Inferior parietal cortex (tissue), 1 donor: Measurements from ENCODE around the gene MTX1.
"Not testable (repeated sequence)": the region's sequence is repeated elsewhere in the genome, so short reads cannot be mapped to it uniquely, and the experiment has no call there.

Experiments
- DNase-seq: peaks from one replicate; pipeline ENCODE4 v3.0.0-alpha.2; 2016; ENCODE audit errors: extremely low spot score

Gene MTX1

DNA sequence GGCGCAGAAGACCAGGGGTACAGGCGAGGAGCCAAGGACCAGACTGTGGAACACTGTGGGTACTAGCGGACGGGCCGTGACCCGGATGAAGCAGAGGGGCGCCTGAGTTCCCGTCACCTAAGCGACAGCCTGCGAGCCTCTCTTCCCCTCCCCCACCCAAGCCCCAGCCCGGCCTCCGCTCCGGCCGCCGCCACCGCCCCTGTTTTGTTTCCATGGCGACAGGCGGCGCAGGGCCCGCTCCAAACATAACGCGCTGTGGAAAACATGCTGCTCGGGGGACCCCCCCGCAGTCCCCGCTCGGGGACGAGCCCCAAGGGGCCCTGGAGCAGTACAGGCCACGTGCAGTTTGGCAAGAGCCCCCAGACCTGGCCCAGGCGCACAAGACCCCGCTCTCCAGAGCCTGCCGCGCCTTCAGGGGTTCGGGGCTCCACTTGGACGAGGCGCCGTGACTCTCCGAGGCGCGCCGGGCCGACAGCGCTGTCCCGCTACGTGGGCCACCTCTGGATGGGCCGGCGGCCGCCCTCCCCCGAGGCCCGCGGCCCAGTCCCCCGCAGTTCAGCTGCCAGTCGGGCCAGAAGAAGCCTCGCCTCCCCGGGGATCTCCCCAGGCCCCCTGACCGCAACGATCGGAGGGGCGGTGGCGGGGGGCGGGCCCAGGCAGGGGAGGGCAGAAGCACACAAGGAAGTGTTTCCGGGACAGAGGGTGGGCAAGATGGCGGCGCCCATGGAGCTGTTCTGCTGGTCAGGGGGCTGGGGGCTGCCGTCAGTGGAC, at the start of gene MTX1:
TSS of gene MTX1 (plus strand) at position 155 of the 771 bp plus-strand sequence. CDS start at position 265, 110 bp downstream.
- peak; percentile 81 for DNase-seq

DNA sequence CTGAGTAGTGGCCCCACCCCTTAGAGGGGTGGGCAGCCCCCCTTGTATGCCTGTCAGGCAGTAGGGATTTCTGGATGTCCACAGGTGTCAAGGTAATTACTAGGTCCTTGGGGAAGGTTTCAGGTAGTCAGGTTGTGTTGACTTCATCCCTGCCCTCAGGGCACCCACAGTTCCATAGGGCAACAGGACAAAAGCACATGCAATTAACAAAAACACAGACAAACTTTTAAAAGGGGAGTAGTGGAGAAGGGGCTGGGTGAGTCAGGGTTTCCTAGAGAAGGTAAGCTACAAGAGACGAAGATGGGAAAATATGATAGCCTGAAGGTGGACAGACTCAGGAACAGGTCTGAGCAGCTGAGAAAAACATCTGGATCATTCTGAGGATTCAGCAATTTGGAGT, 49.5 kb upstream of the MTX1 start:
- DNase-seq = no peak

DNA sequence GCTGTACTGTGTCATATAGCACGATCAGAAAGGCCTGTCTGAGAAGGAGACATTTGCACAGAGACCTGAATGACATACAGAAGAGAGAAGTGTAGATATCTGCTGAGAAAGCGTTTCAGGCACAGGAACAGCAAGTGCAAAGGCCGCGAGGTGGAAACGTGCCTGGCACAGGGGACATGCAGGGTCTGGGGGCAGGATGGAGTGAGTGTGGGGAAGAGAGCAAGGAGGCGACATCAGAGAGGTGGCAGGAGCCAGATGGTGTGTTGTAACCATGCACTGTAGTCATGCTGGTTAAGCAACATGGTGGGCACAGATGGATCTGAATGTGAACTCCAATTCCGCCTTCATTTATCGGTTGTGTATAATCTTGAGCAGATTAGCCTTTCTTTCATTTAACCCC, 48.4 kb upstream of the MTX1 start:
- DNase-seq = no peak

- not testable (repeated sequence) for DNase-seq
Observed at GRCh38 chr1:155162631-155163030, 45.9 kb upstream of the MTX1 start.

DNA sequence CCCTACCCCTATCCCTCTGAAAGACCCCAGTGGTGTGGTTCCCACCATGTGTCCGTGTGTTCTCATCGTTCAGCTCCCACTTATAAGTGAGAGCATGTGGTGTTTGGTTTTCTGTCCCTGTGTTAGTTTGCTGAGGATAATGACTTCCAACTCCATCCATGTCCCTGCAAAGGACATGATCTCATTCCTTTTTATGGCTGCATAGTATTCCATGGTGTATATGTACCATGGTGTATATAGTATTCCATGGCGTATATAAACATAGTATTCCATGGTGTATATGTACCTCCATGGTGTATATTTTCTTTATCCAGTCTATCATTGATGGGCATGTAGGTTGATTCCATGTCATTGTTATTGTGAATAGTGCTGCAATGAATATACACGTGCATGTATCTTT, 44.7 kb upstream of the MTX1 start:
- not testable (repeated sequence) for DNase-seq

DNA sequence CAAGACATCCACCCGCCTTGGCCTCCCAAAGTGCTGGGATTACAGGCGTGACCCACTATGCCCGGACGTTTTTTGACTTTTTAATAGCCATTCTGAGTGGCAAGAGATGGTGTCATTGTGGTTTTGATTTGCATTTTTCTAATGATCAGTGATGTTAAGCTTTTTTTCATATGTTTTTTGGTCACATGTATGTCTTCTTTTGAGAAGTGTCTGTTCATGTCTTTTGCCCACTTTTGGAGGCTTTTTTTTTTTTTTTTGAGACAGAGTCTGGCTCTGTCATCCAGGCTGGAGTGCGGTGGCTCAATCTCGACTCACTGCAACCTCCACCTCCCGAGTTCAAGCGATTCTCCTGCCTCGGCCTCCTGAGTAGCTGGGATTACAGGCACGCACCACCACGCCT, 43.9 kb upstream of the MTX1 start:
- not testable (repeated sequence) for DNase-seq

DNA sequence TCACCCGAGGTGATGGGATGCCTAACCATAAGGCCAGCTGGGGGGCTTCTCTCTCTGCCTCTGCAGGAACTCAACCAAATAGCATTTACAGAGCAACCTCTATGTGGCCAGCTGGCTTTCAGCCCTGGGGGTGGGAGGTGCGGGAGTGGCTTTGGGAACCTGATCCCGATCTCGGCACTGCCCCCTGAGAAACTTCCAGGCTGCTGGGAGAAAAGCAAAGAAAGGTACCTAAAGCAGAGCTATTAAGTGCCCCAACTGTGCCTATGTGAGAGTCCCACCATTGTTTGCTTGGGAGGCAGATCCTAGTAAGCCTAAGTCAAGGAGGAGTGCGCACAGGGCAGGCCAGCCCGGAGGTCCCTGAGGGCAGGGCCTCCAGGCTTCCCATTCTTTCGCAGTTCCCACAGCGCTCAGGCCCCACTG, 42.4 kb upstream of the MTX1 start:
- DNase-seq = no peak

DNA sequence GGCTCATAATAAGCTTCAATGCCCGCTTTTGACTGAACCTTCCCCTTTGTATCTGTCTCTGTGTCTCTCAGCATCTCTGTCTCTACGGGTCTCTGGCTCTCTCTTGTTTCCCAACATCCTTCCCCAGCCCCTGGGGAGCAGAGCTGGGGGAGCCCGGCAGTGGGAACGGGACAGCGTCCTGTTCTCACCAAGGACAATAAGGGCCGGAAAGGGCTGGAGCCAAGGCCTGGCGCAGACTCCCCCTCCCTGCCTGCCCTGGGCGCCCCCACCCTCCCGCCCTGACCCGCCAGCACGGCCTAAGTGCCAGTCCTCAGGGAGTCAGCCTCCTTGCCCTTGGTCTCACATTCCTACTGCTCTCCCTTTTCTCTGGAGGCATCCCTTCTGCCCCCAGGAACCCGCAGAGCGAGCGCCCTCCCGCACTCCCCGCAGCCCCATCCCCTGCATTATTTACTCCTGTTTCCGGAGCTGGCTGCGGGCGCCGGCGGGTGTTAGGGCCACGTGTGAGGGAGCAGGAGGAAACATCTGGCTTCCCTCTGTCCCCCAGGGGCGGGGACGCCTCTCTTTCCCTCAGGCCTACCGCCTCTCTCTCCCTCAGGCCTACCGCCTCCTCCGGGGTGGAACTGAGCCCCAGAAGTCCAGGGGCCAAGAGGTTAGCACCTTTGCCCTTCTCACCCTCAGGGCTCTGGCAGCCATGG, 41.9 kb upstream of the MTX1 start:
- peak; percentile 5 for DNase-seq

- DNase-seq = peak; percentile 95
Observed at GRCh38 chr1:155167166-155168104, 41.1 kb upstream of the MTX1 start.

DNA sequence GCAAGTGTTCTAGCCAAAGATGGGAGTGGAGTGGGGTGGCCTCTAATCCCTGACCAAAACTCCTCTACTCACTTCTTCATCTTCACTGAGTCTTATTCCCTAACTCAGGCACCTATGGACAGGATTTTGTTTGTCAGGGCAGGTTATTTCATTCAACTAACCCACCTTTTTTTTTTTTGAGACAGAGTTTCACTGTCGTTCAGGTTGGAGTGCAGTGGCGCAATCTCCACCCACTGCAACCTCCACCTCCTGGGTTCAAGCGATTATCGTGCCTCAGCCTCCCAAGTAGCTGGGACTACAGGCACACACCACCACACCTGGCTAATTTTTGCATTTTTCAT, 40.4 kb upstream of the MTX1 start:
- DNase-seq = not testable (repeated sequence)

- DNase-seq = no peak
Observed at GRCh38 chr1:155168456-155169210, 39.9 kb upstream of the MTX1 start.

DNA sequence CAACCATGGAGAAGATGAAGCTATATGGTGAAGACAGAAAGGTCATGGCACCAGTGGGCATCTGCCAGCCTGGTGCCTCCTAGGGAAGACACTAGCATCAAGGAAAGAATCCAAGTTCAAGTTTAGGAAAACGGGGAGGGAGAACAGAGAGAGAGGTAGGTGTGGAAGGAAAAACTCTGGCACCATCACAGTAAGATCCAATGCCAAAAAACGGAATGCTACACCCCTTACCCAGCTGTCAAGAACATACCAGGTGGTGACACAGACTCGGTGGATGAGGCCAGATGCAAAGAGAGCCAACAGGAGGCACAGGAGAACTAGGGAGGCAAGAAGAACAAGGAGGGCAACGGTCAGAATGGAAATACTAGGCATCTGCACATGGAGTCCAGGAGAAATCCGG, 39.0 kb upstream of the MTX1 start:
- DNase-seq = no peak

DNA sequence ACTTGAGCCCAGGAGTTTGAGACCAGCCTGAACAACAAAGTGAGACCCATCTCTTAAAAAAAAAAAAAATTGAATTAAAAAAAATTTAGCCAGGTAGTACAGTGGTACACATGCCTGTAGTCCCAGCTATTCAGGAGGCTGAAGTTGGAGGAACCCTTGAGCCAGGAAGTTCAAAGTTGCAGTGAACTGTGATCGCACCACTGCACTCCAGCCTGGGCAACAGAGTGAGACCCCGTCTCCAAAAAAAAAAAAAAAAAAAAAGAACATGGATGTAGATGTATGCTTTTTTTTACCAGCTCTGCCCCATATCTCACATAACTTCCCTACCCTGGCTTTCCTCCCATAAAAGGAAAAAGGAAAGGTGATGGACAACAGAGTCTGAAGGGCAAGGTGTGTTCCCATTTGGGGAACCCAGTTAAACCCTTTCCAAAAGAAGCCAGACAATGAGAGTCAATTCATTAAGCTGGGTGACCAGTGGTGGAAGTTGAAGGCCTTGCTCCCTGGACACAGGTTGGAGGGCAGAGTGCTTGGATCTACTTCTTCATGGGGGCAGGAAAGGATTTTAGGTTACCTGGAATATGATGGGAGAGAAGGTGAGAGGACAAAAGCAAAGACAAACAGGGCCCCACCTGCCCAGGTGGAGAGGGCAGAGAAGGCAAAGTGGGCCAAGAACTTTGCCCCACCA, 38.3 kb upstream of the MTX1 start:
- no peak for DNase-seq

- DNase-seq = no peak
Observed at GRCh38 chr1:155170806-155171205, 37.7 kb upstream of the MTX1 start.

DNA sequence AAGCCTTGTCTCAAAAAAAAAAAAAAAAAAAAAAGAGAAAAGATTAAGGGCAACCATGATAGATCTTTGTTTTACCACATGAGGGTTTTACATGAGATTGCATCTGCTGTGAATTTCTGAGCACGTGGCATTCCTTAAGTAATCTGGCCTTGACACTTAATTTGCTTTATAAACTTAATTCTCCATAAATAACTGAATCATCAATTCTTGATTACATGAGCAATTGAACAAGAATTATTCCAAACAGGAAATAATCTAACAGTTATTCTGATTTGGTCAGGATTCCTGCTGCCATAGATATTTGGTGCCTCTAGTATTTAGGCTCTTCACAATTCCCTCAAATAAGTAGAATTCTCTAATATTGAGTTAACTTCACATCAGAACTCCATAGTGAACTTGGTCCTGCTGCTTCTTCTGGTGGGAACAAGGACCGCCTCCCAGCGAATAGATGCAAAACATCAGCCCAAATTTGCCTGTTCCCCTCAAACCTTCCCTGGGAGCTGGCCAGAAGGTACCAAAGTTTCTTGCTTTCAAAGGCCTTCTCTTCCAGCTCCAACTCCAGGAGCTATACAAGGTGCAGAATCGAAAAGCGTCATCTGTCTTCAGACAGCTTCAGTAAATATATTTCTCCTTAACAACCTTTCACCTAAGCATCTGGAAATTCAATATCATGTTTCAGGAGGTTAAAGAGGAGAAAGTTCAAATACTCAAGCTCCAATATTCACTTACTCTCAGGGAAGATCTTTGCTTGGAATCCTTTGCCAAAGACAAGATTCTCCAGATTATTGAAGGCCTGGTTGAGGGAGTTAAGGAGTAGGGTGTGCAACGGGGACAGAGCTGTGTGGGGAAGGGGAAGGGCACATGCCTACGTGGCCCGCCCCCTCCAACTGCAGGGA, 36.4 kb upstream of the MTX1 start:
- DNase-seq = no peak

DNA sequence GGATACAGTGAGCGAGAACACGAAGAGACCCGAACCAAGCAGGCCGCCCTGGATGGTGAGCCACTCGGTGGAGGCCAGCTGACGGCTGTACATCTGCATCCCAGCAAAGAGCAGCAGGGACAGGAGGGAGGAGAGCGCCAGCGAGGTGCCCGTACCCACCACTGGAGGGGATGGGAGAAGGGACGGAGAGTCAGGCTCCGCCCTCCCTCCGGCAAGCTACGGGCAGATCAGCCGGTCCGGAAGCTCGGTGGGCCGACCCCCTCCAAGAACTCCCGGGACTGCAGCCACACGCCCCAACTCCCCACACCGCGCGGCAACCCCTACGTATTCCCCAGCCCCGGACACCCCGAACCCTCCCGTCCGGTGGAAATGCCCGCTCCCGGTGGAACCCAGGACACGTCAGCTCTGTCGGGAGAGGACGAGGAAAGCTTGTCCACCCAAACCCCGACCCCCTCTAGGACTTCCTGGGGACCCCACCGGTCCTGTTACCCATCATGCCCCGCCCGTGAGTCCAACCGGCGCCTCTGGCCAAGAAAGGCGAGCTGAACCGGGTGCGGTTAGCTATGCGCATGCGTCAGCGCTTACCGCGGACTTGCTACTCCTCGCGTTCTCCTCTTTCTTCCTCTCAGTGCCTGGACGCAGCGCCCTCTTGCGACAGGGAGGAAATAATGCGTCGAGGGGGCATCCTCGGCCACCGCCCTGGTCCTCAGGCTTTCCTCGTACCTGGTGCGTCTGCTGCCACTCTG, 35.6 kb upstream of the MTX1 start, which contains the start of gene KRTCAP2:
TSS of gene KRTCAP2 (minus strand) at position 573 of the 746 bp plus-strand sequence. CDS start at position 493, 80 bp downstream.
- peak; percentile 97 for DNase-seq

GRCh38 chr1:155173478-155174323, 34.8 kb upstream of the MTX1 start, which contains the start of gene TRIM46:
Gene TRIM46 (plus strand): TSS chr1:155173849. CDS start chr1:155173967, 118 bp downstream.
- DNase-seq = no peak
